ENCODE results near the gene BTG3. TPM values are rescaled to one million over a fixed set of nuclear protein-coding genes. Genes with fewer than 3 reads are reported as not detected.

Gene BTG3
- total RNA-seq, 2 experiments from 2014 or later = 57.3 to 59.7 TPM

DNA sequence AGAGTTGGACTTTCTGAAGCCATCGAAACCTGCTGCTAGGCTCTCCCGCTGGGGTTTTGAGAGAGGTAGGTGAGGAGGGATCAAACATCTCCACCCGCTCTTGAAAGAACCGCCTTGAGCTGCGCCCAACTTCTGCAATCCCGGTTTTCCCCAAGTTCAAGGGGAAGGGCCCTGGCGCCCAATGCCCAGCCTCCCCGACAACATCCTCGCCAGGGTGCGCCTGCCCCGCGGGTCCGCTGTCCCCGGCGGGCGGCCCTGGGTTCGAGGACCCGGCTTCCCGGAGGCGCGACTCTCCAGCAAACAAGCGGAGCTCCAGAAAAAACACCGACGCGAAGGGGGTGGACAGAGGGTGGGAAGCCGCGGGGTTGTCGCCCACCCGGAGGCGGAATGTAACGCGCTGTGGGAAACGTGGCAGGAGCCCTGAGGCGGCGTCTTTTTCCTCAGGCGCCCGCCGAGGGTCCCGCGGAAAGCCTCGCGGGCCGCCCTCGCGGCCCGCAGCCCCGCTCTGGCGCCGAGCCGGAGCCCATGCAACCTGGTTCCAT, 607 bp downstream of the BTG3 start:
- H3K4me1 Mint-ChIP-seq = peaks cover 66% of the 10 kb centered on the region
- H3K4me3 Mint-ChIP-seq = peak overlapping the region; percentile 98
- H3K36me3 Mint-ChIP-seq (ENCODE audit: low read depth) = peaks cover 47% of the 10 kb centered on the region
- ChIA-PET POLR2A (interaction anchor here (0.9 to 4.1 kb wide), 11 partner anchors 8 to 206 kb away, joined by 4 to 34 read pairs (median 8); partner anchors contain the start of gene C21orf91), CTCF (interaction anchor here (1.3 to 2.1 kb wide), 4 partner anchors 9 to 226 kb away, joined by 3 to 7 read pairs (median 6); no protein-coding TSS in a partner anchor)
- H3K9me3 Mint-ChIP-seq = no peaks in the 10 kb centered on the region
- no peaks in the 10 kb centered on the region for H3K27me3 Mint-ChIP-seq
- peak overlapping the region; percentile 98 for H3K27ac Mint-ChIP-seq
- no peak for DNase-seq

DNA sequence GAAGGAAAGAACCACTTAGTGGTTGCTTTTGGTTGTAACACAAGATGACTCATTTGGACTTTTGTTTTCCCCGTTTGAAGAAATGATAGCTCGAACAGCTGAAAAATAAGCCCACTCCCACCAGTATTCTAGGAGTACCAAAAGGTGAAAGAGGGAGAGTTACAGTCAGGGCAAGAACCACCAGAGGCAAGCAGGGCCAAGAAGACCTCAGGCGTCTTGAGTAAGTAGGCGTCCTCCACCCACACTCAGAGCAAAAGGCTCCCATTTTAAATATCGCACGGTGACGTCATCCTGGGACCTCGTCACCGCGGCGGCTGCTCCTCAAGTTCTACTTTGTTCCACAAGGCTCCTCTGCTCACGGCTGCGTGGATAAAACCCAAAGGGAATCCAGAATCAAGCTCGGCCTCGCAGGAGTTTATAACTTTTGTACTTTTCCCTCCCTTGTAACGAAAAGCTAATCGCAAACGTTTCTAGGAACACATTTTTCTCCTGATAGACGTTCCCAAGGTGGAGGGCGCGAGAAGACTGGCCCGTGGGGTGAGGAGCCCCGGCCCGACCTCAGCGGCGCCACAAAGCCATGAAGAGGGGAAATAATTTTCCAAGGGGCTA, 1.2 kb downstream of the BTG3 start:
- no peaks in the 10 kb centered on the region for H3K27me3 Mint-ChIP-seq
- H3K4me3 Mint-ChIP-seq = peak overlapping the region; percentile 98
- peak overlapping the region; percentile 98 for H3K27ac Mint-ChIP-seq
- peaks cover 48% of the 10 kb centered on the region for H3K36me3 Mint-ChIP-seq (ENCODE audit: low read depth)
- ChIA-PET POLR2A (interaction anchor here (0.9 to 4.1 kb wide), 12 partner anchors 9 to 207 kb away, joined by 4 to 34 read pairs (median 7); partner anchors contain the start of gene C21orf91), CTCF (interaction anchor here (1.3 to 2.1 kb wide), 4 partner anchors 9 to 225 kb away, joined by 3 to 7 read pairs (median 6); no protein-coding TSS in a partner anchor)
- DNase-seq = peak; percentile 85
- no peaks in the 10 kb centered on the region for H3K9me3 Mint-ChIP-seq
- peaks cover 64% of the 10 kb centered on the region for H3K4me1 Mint-ChIP-seq

DNA sequence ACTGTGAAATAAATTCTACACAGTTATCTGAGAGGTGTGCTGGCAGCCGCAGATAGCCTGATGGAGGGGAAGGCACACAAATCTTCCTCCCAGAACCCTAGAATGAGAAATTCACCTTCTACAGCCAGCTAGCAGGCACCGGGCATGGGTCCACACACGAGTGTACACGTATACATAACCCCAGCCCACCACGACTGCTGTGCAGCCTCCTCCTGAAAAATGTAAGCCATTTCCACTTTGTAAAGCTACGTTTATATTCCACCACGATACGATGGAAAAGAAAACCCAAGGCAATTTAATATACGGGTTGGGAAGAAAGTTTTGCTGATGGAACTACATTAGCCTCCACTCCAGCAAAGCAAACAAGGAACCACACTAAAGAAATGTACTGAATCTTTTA, 1.8 kb downstream of the BTG3 start:
- Mint-ChIP-seq H3K4me1 (peaks cover 63% of the 10 kb centered on the region), H3K4me3 (peak overlapping the region; percentile 98), H3K9me3 (no peaks in the 10 kb centered on the region), H3K27ac (peak overlapping the region; percentile 98), H3K27me3 (no peaks in the 10 kb centered on the region), H3K36me3 (ENCODE audit: low read depth) (peaks cover 48% of the 10 kb centered on the region)
- POLR2A ChIA-PET = interaction anchor here (1.4 to 4.1 kb wide), 8 partner anchors 9 to 207 kb away, joined by 5 to 34 read pairs (median 11); partner anchors contain the start of gene C21orf91
- peak; percentile 18 for DNase-seq
- CTCF ChIA-PET = interaction anchor here (1.3 to 2.1 kb wide), 4 partner anchors 8 to 224 kb away, joined by 3 to 7 read pairs (median 6); no protein-coding TSS in a partner anchor

DNA sequence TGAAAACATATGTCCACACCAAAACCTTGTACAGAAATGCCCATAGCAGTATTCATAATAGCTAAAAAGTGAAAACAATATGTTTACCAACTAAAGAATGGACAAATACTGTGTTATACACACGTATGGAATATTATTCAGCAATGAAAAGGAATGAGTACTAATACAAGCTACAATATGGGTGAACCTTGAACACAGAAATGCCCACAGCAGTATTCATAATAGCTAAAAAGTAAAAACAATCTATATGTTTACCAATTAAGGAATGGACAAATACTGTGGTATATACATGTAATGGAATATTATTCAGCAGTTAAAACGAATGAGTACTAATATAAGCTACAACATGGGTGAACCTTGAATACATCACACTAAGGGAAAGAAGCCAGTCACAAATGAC, 3.0 kb downstream of the BTG3 start:
- H3K4me1 Mint-ChIP-seq = peaks cover 57% of the 10 kb centered on the region

DNA sequence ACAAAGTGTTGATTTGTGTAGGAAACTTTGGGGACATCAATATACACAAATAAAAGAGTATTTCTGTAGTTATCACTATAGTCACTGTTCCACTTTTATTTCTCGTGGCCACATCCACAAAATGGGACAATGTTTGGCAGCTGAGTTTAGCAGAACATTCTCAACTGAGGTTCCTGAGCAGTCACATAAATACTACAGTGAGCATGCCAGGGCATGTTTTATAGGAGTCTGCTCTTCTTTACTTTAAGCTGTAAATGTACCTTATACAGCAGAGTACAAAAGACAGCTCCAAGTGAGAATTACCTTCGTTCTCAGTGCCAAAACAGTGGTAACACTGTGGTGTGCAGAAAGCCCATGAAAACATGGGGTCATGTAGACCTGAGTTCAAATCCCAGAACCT, 5.0 kb downstream of the BTG3 start:
- Mint-ChIP-seq H3K4me3 (no peak overlapping the region), H3K9me3 (no peaks in the 10 kb centered on the region), H3K36me3 (ENCODE audit: low read depth) (peaks cover 78% of the 10 kb centered on the region), H3K4me1 (peaks cover 63% of the 10 kb centered on the region), H3K27ac (peak overlapping the region; percentile 52), H3K27me3 (no peaks in the 10 kb centered on the region)
- no peak for DNase-seq
- POLR2A ChIA-PET = interaction anchor here (1.3 to 1.6 kb wide), 2 partner anchors 9 to 176 kb away, joined by 3 to 6 read pairs; no protein-coding TSS in a partner anchor
- CTCF ChIA-PET = interaction anchor here (1.6 kb wide), 1 partner anchor 22 kb away, joined by 5 read pairs; no protein-coding TSS in a partner anchor

More for the DNA sequence above, 3.0 kb downstream of the BTG3 start:
- CTCF ChIA-PET = interaction anchor here (1.0 to 1.4 kb wide), 3 partner anchors 24 to 27 kb away, joined by 3 to 4 read pairs (median 4); no protein-coding TSS in a partner anchor
- Mint-ChIP-seq H3K36me3 (ENCODE audit: low read depth) (peaks cover 58% of the 10 kb centered on the region), H3K27ac (peak overlapping the region; percentile 41), H3K27me3 (no peaks in the 10 kb centered on the region), H3K9me3 (no peaks in the 10 kb centered on the region), H3K4me3 (peak overlapping the region; percentile 51)
- no peak for DNase-seq
- POLR2A ChIA-PET = interaction anchor here (2.7 to 4.1 kb wide), 4 partner anchors 9 to 209 kb away, joined by 11 to 34 read pairs (median 26); partner anchors contain the start of gene C21orf91

DNA sequence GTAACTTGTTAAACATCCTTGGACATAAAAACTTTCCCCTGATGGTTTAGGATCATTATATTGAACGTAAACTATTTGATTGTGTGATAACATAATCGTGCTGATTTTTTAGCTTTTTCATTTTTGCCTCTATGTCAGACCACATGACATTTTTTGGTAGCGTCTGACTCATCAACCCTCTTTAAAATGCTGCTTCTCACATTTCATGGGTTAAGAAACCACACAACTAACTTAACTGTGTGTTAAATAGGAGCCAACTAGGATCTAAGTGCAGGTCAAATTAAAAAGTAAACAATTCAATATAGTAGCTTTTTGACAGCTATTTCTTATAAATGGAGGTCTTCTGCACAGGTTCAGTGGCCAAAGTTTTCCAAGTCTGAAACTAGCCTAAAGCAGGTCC, 9.8 kb downstream of the BTG3 start:
- CTCF ChIA-PET = interaction anchor here (0.9 to 1.3 kb wide), 3 partner anchors 9 to 91 kb away, joined by 3 to 5 read pairs (median 3); no protein-coding TSS in a partner anchor
- no peak for DNase-seq
- Mint-ChIP-seq H3K27me3 (no peaks in the 10 kb centered on the region), H3K4me3 (no peak overlapping the region), H3K36me3 (ENCODE audit: low read depth) (peaks cover 70% of the 10 kb centered on the region), H3K4me1 (peaks cover 44% of the 10 kb centered on the region), H3K27ac (peak overlapping the region; percentile 12), H3K9me3 (no peaks in the 10 kb centered on the region)
- POLR2A ChIA-PET = interaction anchor here (5.1 kb wide), 1 partner anchor 8 kb away, joined by 34 read pairs; no protein-coding TSS in a partner anchor

DNA sequence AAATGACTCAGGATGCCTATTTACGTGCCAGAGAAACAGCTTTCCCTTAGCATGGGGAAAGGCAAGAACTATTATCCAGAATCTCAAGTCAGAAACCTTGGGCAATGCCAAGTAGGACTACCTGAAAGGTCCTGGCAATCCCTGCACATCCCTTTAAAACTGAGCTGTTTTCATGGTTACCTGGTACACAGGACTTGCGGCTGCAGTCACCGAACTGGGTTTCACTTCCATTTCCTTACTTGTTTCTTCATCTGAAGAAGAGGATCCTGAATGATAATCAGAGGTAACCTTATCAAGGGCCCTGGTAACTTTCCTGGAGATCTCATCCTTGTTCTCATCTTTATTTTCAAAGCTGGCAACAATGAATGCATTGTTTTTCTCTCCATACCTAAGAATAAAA, 14.3 kb downstream of the BTG3 start:
- DNase-seq = no peak
- peaks cover 29% of the 10 kb centered on the region for H3K4me1 Mint-ChIP-seq

DNA sequence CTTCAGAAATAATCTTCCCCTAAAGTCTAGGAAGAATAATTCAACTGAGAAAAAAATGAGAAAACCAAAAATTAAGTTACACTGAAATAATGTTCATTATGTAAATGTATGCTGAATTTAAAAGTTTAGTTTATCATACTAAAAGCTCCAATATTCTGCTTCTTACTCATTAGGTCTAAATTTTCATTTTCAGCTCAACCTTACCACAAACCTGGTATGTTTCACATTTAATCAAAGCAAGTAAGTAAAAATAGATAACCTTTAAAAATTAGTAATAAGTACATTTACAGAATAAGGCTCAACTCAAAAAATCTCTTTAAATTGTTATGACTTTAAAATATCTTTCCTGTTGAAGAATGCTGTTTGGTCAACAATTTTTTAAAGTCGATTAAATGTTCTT, 15.0 kb downstream of the BTG3 start:
- Mint-ChIP-seq H3K4me1 (peaks cover 21% of the 10 kb centered on the region), H3K27me3 (no peaks in the 10 kb centered on the region), H3K36me3 (ENCODE audit: low read depth) (peaks cover 61% of the 10 kb centered on the region), H3K27ac (no peak overlapping the region), H3K9me3 (no peaks in the 10 kb centered on the region), H3K4me3 (no peak overlapping the region)
- DNase-seq = no peak
- ChIA-PET CTCF (interaction anchor here (2.1 kb wide), 1 partner anchor 12 kb away, joined by 8 read pairs; no protein-coding TSS in a partner anchor), POLR2A (interaction anchor here (1.1 kb wide), 2 partner anchors 14 to 16 kb away, joined by 3 to 4 read pairs; no protein-coding TSS in a partner anchor)

More for the DNA sequence above, 14.3 kb downstream of the BTG3 start:
- H3K36me3 Mint-ChIP-seq (ENCODE audit: low read depth) = peaks cover 63% of the 10 kb centered on the region
- ChIA-PET CTCF (interaction anchor here (0.7 to 2.1 kb wide), 2 partner anchors 13 to 204 kb away, joined by 3 to 8 read pairs; no protein-coding TSS in a partner anchor), POLR2A (interaction anchor here (1.1 to 5.1 kb wide), 4 partner anchors 9 to 17 kb away, joined by 3 to 34 read pairs (median 5); no protein-coding TSS in a partner anchor)
- H3K27me3 Mint-ChIP-seq = no peaks in the 10 kb centered on the region
- peak overlapping the region; percentile 31 for H3K27ac Mint-ChIP-seq
- H3K4me3 Mint-ChIP-seq = no peak overlapping the region
- no peaks in the 10 kb centered on the region for H3K9me3 Mint-ChIP-seq

DNA sequence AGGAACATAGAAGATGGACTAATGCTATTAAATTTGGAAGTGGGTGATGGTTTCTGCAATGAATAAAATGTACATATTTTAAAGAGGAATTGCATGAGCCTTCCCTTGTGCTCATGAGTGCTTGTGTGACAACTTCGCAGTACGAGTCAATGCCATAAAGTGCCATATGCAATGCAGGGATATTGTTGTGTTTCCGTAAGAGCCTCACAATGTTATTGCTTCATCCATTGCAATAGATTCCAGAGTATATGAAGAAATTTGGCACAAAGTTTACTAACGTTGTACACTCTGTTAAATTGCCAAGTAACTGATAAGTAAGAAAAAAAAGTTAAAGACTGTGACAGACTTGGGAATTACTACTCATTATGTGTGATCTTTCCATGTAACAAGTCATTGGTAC, 22.3 kb downstream of the BTG3 start:
- no peaks in the 10 kb centered on the region for H3K9me3 Mint-ChIP-seq
- no peak for DNase-seq
- ChIA-PET POLR2A (interaction anchor here (1.4 kb wide), 1 partner anchor 21 kb away, joined by 6 read pairs; no protein-coding TSS in a partner anchor), CTCF (interaction anchor here (1.0 kb wide), 1 partner anchor 203 kb away, joined by 3 read pairs; no protein-coding TSS in a partner anchor)
- no peaks in the 10 kb centered on the region for H3K27me3 Mint-ChIP-seq
- H3K4me1 Mint-ChIP-seq = peaks cover 5% of the 10 kb centered on the region
- no peak overlapping the region for H3K27ac Mint-ChIP-seq
- H3K4me3 Mint-ChIP-seq = no peak overlapping the region
- H3K36me3 Mint-ChIP-seq (ENCODE audit: low read depth) = peaks cover 36% of the 10 kb centered on the region

DNA sequence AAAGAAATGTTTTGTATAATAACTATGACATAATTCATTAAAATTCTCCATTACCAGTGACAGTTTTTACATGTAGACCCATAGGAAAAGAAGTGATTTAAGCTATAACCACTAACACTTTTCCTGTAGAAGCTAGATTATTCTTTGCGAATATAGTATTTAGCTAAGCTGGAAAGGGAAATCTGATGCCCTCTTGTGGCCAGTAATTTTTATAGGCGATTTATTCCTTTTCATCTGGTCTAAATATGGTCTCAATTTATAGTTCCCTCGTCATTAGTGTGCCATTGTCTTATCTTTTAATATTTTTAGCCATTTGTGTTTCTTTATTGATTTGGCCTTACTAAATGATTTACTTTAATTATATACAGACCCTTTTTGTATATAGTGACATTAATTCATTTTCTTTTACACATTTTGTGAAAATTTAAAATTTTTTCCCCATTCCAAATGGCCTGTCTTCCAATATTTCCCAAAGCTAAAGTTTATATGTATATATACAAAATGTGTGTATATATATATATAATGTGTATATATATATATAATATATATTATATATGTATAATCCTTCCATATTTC, 26.7 kb downstream of the BTG3 start:
- H3K36me3 Mint-ChIP-seq (ENCODE audit: low read depth) = peaks cover 6% of the 10 kb centered on the region
- H3K9me3 Mint-ChIP-seq = no peaks in the 10 kb centered on the region
- ChIA-PET CTCF (interaction anchor here (0.6 to 2.4 kb wide), 13 partner anchors 9 to 215 kb away, joined by 3 to 62 read pairs (median 4); no protein-coding TSS in a partner anchor), POLR2A (interaction anchor here (0.9 kb wide), 2 partner anchors 9 to 198 kb away, joined by 3 read pairs; no protein-coding TSS in a partner anchor)
- DNase-seq = no peak
- no peak overlapping the region for H3K27ac Mint-ChIP-seq
- no peak overlapping the region for H3K4me3 Mint-ChIP-seq
- no peaks in the 10 kb centered on the region for H3K4me1 Mint-ChIP-seq
- no peaks in the 10 kb centered on the region for H3K27me3 Mint-ChIP-seq

DNA sequence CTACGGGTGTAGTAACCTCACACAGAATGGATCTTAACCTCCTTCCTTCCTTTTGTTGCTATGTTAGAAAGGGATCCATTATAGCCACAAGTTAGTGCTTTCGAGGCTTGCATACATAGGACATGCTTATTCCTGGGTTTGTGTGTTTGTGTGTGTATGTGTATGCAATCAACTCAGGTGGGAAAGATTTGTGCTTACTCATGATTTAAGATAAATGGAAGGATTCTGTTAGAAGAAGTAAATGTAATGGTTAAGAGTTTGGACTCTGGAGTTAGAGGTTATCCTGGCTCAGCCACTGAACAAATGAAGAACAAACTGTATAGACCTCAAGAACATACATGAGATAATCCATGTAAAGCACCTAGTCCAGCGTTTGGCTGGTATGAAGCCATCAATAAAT, 28.8 kb downstream of the BTG3 start:
- H3K27ac Mint-ChIP-seq = no peak overlapping the region
- no peaks in the 10 kb centered on the region for H3K9me3 Mint-ChIP-seq
- H3K36me3 Mint-ChIP-seq (ENCODE audit: low read depth) = no peaks in the 10 kb centered on the region
- H3K27me3 Mint-ChIP-seq = no peaks in the 10 kb centered on the region
- no peak for DNase-seq
- H3K4me1 Mint-ChIP-seq = no peaks in the 10 kb centered on the region
- CTCF ChIA-PET = interaction anchor here (2.2 kb wide), 1 partner anchor 26 kb away, joined by 4 read pairs; no protein-coding TSS in a partner anchor
- no peak overlapping the region for H3K4me3 Mint-ChIP-seq
- POLR2A ChIA-PET = interaction anchor here (0.6 kb wide), 1 partner anchor 54 kb away, joined by 3 read pairs; no protein-coding TSS in a partner anchor

DNA sequence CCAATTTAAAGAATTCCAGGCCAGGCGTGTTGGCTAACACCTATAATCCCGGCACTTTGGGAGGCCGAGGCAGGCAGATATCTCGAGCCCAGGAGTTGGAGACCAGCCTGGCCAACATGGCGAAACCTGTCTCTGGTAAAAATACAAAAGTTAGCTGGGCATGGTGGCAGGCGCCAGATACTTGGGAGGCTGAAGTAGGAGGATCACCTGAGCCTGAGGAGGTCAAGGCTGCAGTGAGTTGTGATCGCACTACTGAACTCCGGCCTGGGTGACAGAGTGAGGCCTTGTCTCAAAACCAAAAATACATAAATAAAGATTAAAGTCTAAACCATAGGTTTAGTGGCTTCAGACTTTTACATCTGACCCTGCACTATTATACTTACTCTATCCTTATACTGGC, 32.4 kb downstream of the BTG3 start:
- POLR2A ChIA-PET = no interaction called here
- no peaks in the 10 kb centered on the region for H3K27me3 Mint-ChIP-seq
- CTCF ChIA-PET = no interaction called here
- H3K4me1 Mint-ChIP-seq = no peaks in the 10 kb centered on the region
- no peak overlapping the region for H3K4me3 Mint-ChIP-seq
- H3K9me3 Mint-ChIP-seq = no peaks in the 10 kb centered on the region
- H3K36me3 Mint-ChIP-seq (ENCODE audit: low read depth) = no peaks in the 10 kb centered on the region
- H3K27ac Mint-ChIP-seq = no peak overlapping the region
- no peak for DNase-seq
